Gastrocnemius medialis (tissue), 4 donors: Measurements from ENCODE around the gene ECM2.

Experiments
- POLR2A ChIP-seq, 2 donors: fragments of 450-650 bp; IDR thresholded peaks; one replicate each; pipeline ENCODE4 v1.6.1; 2017; ENCODE audit warnings: antibody characterized with exemption in 2 of 2, mild to moderate bottlenecking in 2 of 2, moderate library complexity in 2 of 2
- TF ChIP-seq, protein P1 (sequence below), 5 experiments: fragments of 450-650 bp in 3 of 5; fragments of 200-600 bp in 2 of 5; sonication (generic) in 2 of 5; IDR thresholded peaks in 4 of 5; conservative IDR thresholded peaks in 1 of 5; 1 replicate in 4 of 5; 2 replicates in 1 of 5; pipeline ENCODE4 v1.5.1; 2016 to 2019; ENCODE audit warnings: antibody characterized with exemption in 5 of 5, mild to moderate bottlenecking in 3 of 5, moderate library complexity in 3 of 5

DNA sequence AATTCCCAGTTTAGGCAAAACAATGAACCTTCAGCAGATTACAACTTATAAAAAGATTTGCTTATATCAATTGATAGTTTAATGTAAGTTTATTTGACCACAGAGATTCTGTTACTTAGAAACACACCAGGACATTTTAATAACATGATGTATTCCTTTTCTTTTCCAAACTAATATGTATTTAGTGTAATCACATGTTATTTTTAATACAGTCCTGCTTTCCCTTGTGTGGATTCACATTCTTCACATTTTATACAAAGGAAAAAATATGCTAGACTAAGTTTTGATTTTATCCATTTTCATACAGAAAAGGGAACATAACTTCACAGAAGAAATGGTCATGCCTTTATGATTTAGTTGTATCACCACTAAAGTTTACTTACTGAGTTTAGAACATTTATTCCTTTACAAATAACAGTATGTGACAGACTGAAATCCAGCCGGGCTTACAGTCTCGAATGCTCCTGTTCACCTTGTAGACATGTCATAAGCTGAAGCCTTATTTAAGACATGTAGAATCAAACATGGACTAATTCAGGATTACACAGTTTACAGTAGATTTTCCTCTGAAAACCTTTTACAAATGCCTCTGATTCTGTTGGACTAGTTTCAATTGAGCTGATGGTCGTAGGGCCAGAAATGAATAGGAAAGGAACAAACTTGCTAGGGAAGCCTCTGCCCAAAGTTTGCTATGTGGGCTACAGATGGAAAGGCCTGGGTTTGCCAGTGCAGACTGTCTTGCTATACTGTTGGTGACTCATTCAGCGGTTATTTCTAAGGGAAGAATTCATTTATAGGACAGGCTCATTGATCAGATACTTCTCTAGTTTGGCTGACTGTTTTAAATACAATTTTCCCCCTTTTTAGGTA, 46.9 kb downstream of the ECM2 start:
- TF ChIP-seq, protein P1, sequence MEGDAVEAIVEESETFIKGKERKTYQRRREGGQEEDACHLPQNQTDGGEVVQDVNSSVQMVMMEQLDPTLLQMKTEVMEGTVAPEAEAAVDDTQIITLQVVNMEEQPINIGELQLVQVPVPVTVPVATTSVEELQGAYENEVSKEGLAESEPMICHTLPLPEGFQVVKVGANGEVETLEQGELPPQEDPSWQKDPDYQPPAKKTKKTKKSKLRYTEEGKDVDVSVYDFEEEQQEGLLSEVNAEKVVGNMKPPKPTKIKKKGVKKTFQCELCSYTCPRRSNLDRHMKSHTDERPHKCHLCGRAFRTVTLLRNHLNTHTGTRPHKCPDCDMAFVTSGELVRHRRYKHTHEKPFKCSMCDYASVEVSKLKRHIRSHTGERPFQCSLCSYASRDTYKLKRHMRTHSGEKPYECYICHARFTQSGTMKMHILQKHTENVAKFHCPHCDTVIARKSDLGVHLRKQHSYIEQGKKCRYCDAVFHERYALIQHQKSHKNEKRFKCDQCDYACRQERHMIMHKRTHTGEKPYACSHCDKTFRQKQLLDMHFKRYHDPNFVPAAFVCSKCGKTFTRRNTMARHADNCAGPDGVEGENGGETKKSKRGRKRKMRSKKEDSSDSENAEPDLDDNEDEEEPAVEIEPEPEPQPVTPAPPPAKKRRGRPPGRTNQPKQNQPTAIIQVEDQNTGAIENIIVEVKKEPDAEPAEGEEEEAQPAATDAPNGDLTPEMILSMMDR (IDR thresholded peaks at IDR 0.05 in 4 of 5, conservative IDR thresholded peaks at IDR 0.05 in 1 of 5) = no peak
- TF ChIP-seq POLR2A (IDR thresholded peaks at IDR 0.05) = no peak
